ENCODE data around the gene PNISR. TPM values are rescaled to one million over a fixed set of nuclear protein-coding genes. Genes with fewer than 3 reads are reported as not detected.

The PNISR gene
- total and polyA plus RNA-seq, 4 donors, result 9.8 to 88.7 (median 48.3) TPM

GRCh38 chr6:99416226-99416625 lies 8.9 kb downstream of the PNISR start:
- Histone ChIP-seq H3K36me3 (ENCODE audit: control insufficient read depth in 4 of 4, insufficient read depth in 3 of 4, low read depth in 1 of 4, low read length in 3 of 4) (peaks cover 0 to 8% (median 1%) of the 10 kb centered on the region in 4 donors), H3K4me1 (ENCODE audit: control insufficient read depth in 4 of 4, insufficient read depth in 4 of 4, low read length in 3 of 4) (peaks cover 0 to 22% (median 2%) of the 10 kb centered on the region in 4 donors), H3K27ac (ENCODE audit: low read depth in 1 of 2, low read length in 2 of 2) (no peak overlapping the region), H3K9me3 (ENCODE audit: control insufficient read depth in 4 of 4, low read length in 3 of 4) (no peaks in the 10 kb centered on the region), H3K9ac (ENCODE audit: low read depth in 1 of 2, low read length in 2 of 2) (no peak overlapping the region), H3K27me3 (ENCODE audit: control insufficient read depth in 4 of 4, insufficient read depth in 4 of 4, low read length in 3 of 4) (no peaks in the 10 kb centered on the region), H3K4me3 (ENCODE audit: low read depth in 1 of 3, low read length in 3 of 3) (no peak overlapping the region)
- no peak for DNase-seq (ENCODE audit: low spot score)
- TF ChIP-seq TAF1 (conservative IDR thresholded peaks at IDR 0.05), result no peak
- no peak for TF ChIP-seq FOXA1 (IDR thresholded peaks at IDR 0.05)
- TF ChIP-seq EGR1 (IDR thresholded peaks at IDR 0.05; ENCODE audit: low read depth in 2 of 2), result no peak
- no peak for TF ChIP-seq CTCF (IDR thresholded peaks at IDR 0.05; ENCODE audit: low read depth, low read length, missing input control)
- no peak for TF ChIP-seq RAD21 (IDR thresholded peaks at IDR 0.05)
- TF ChIP-seq JUND (IDR thresholded peaks at IDR 0.05), result no peak
- TF ChIP-seq ATF3 (IDR thresholded peaks at IDR 0.05), result no peak
- no peak for TF ChIP-seq YY1 (IDR thresholded peaks at IDR 0.05)
- no peak for TF ChIP-seq REST (IDR thresholded peaks at IDR 0.05)
- no peak for TF ChIP-seq SP1 (IDR thresholded peaks at IDR 0.05)
- TF ChIP-seq HNF4A (conservative IDR thresholded peaks at IDR 0.05), result no peak
- WGBS, result 81% methylated on average over 2 of the region's 2 CpGs

- H3K4me3 ChIP-seq (ENCODE audit: low read depth in 1 of 3, low read length in 3 of 3), result no peak overlapping the region
- no peak overlapping the region for H3K9ac ChIP-seq (ENCODE audit: low read depth in 1 of 2, low read length in 2 of 2)
- H3K9me3 ChIP-seq (ENCODE audit: control insufficient read depth in 4 of 4, low read length in 3 of 4), result no peaks in the 10 kb centered on the region
- no peak for TF ChIP-seq EGR1 (IDR thresholded peaks at IDR 0.05; ENCODE audit: low read depth in 2 of 2)
- no peak for TF ChIP-seq HNF4G (IDR thresholded peaks at IDR 0.05)
- no peak for TF ChIP-seq NR2F2 (IDR thresholded peaks at IDR 0.05)
- TF ChIP-seq TAF1 (conservative IDR thresholded peaks at IDR 0.05), result no peak
- H3K27me3 ChIP-seq (ENCODE audit: control insufficient read depth in 4 of 4, insufficient read depth in 4 of 4, low read length in 3 of 4), result no peaks in the 10 kb centered on the region
- peaks cover 0 to 22% (median 2%) of the 10 kb centered on the region in 4 donors for H3K4me1 ChIP-seq (ENCODE audit: control insufficient read depth in 4 of 4, insufficient read depth in 4 of 4, low read length in 3 of 4)
- DNase-seq (ENCODE audit: low spot score), result no peak
- H3K27ac ChIP-seq (ENCODE audit: low read depth in 1 of 2, low read length in 2 of 2), result no peak overlapping the region
- H3K36me3 ChIP-seq (ENCODE audit: control insufficient read depth in 4 of 4, insufficient read depth in 3 of 4, low read depth in 1 of 4, low read length in 3 of 4), result peaks cover 0 to 8% (median 3%) of the 10 kb centered on the region in 4 donors
These were observed 9.7 kb downstream of the PNISR start for GRCh38 chr6:99415446-99415845.

GRCh38 chr6:99412065-99412464 lies 13.0 kb downstream of the PNISR start:
- 93% methylated on average over 1 of the region's 1 CpG for WGBS

More at GRCh38 chr6:99412065-99412464, 13.0 kb downstream of the PNISR start:
- Histone ChIP-seq H3K4me1 (ENCODE audit: control insufficient read depth in 4 of 4, insufficient read depth in 4 of 4, low read length in 3 of 4) (peaks cover 0 to 21% (median 1%) of the 10 kb centered on the region in 4 donors), H3K4me3 (ENCODE audit: low read depth in 1 of 3, low read length in 3 of 3) (no peak overlapping the region), H3K9ac (ENCODE audit: low read depth in 1 of 2, low read length in 2 of 2) (no peak overlapping the region), H3K36me3 (ENCODE audit: control insufficient read depth in 4 of 4, insufficient read depth in 3 of 4, low read depth in 1 of 4, low read length in 3 of 4) (peaks cover 2 to 27% (median 18%) of the 10 kb centered on the region in 4 donors), H3K9me3 (ENCODE audit: control insufficient read depth in 4 of 4, low read length in 3 of 4) (no peaks in the 10 kb centered on the region), H3K27ac (ENCODE audit: low read depth in 1 of 2, low read length in 2 of 2) (no peak overlapping the region), H3K27me3 (ENCODE audit: control insufficient read depth in 4 of 4, insufficient read depth in 4 of 4, low read length in 3 of 4) (no peaks in the 10 kb centered on the region)
- no peak for DNase-seq (ENCODE audit: low spot score)
- no peak for TF ChIP-seq TAF1 (conservative IDR thresholded peaks at IDR 0.05)
- TF ChIP-seq GABPA (IDR thresholded peaks at IDR 0.05 in 1 of 2, conservative IDR thresholded peaks at IDR 0.05 in 1 of 2), result no peak

Measured in liver (tissue), 9 donors.